PC-3 (cell line): ENCODE results near the gene TBCCD1. TPM values are rescaled to one million over a fixed set of nuclear protein-coding genes. Genes with fewer than 3 reads are reported as not detected.
A peak's percentile ranks its signal among the peaks of the same experiment; 100 is the strongest.

Experiments
- ATAC-seq: fragments of 200-7000 bp; cut with Tn5 transposase; 2 replicates; pipeline ENCODE4 v1.9.1; 2020; ENCODE audit warnings: mild to moderate bottlenecking, moderate library complexity
- BruUV-seq: library from RNA; stranded (reverse); fragments of 400-500 nt; replicated peaks from 2 replicates; lab custom pipeline; 2021; lab: Mats Ljungman, UMichigan
- CTCF ChIA-PET: fragments of 300-600 bp; sonication (Branson Sonifier 250); formaldehyde crosslinking; loops from one replicate; lab custom pipeline; 2022; ENCODE audit warnings: antibody characterized with exemption; lab: Charles Lee
- POLR2A ChIA-PET: fragments of 300-600 bp; sonication (Branson Sonifier 250); formaldehyde crosslinking; loops from one replicate; lab custom pipeline; 2022; ENCODE audit warnings: antibody characterized with exemption; ENCODE audit not compliant: unreplicated experiment; lab: Charles Lee
- DNase-seq: peaks from one replicate; pipeline ENCODE4 v3.0.0-alpha.2; 2015
- H2AFZ ChIP-seq: fragments of 300-600 bp; sonication (generic); 2 replicates; pipeline ENCODE4 v1.6.0; 2016; ENCODE audit warnings: antibody characterized with exemption, low read length
- H3F3A ChIP-seq: fragments of 300-600 bp; sonication (generic); one replicate; pipeline ENCODE4 v1.6.0; 2017; ENCODE audit warnings: antibody characterized with exemption, low read length, control low read depth, mild to moderate bottlenecking; ENCODE audit not compliant: unreplicated experiment
- H3K27ac ChIP-seq: fragments of 300-600 bp; sonication (generic); 2 replicates; pipeline ENCODE4 v1.5.1; 2016; ENCODE audit warnings: mild to moderate bottlenecking, low read length
- H3K27me3 ChIP-seq: fragments of 300-600 bp; sonication (generic); 2 replicates; pipeline ENCODE4 v1.6.1; 2016; ENCODE audit warnings: low read length, mixed read lengths
- H3K36me3 ChIP-seq: fragments of 300-600 bp; sonication (generic); 2 replicates; pipeline ENCODE4 v1.6.1; 2016; ENCODE audit warnings: low read depth, mixed run types, low read length, mixed read lengths
- H3K4me1 ChIP-seq: fragments of 300-600 bp; sonication (generic); 2 replicates; pipeline ENCODE4 v1.5.1; 2016; ENCODE audit warnings: low read length; ENCODE audit not compliant: insufficient read depth
- H3K4me2 ChIP-seq: fragments of 300-600 bp; sonication (generic); 2 replicates; pipeline ENCODE4 v1.6.0; 2016; ENCODE audit warnings: low read length
- H3K4me3 ChIP-seq: fragments of 300-600 bp; sonication (generic); 2 replicates; pipeline ENCODE4 v1.5.1; 2016; ENCODE audit warnings: mild to moderate bottlenecking, low read length, mixed read lengths
- H3K79me2 ChIP-seq: fragments of 300-600 bp; sonication (generic); 2 replicates; pipeline ENCODE4 v1.6.1; 2017; ENCODE audit warnings: low read length, mixed read lengths
- H3K9ac ChIP-seq: fragments of 300-600 bp; sonication (generic); 2 replicates; pipeline ENCODE4 v1.6.0; 2016; ENCODE audit warnings: mild to moderate bottlenecking, low read length
- H3K9me2 ChIP-seq: fragments of 300-600 bp; sonication (generic); replicated peaks from 2 replicates; pipeline ENCODE4 v1.6.1; 2016; ENCODE audit warnings: mixed run types, low read length, mixed read lengths
- H3K9me3 ChIP-seq: fragments of 300-600 bp; sonication (generic); 2 replicates; pipeline ENCODE4 v1.6.1; 2016; ENCODE audit warnings: low read length, mixed read lengths
- H4K20me1 ChIP-seq: fragments of 300-600 bp; sonication (generic); 2 replicates; pipeline ENCODE4 v1.6.1; 2016; ENCODE audit warnings: low read length, mixed read lengths
- CTCF ChIP-seq: fragments of 300-600 bp; sonication (generic); conservative IDR thresholded peaks from 2 replicates; pipeline ENCODE4 v1.5.1; 2017; ENCODE audit warnings: antibody characterized with exemption, low read depth, mild to moderate bottlenecking, low read length
- EZH2 ChIP-seq: fragments of 300-600 bp; sonication (generic); IDR thresholded peaks from one replicate; pipeline ENCODE4 v1.6.1; 2017; ENCODE audit warnings: antibody characterized with exemption, mild to moderate bottlenecking, low read length; ENCODE audit not compliant: unreplicated experiment
- EZH2phosphoT487 ChIP-seq: fragments of 300-600 bp; sonication (generic); IDR thresholded peaks from 2 replicates; pipeline ENCODE4 v1.6.1; 2018; ENCODE audit warnings: mild to moderate bottlenecking, antibody characterized with exemption, low read length, borderline replicate concordance
- intact Hi-C: fragments of 100-400 bp; cut with micrococcal nuclease; formaldehyde crosslinking; loops from 2 replicates; pipeline ENCODE4 v1.9.0; 2023
- total RNA-seq: library from RNA; depleted of rRNA; stranded (reverse); fragments of >200 nt; gene quantifications from 2 replicates; pipeline ENCODE4 v1.2.3, GENCODE V29; 2014

TBCCD1 gene
- total RNA-seq, 1 experiment from 2014 or later, result 17.0 TPM

DNA sequence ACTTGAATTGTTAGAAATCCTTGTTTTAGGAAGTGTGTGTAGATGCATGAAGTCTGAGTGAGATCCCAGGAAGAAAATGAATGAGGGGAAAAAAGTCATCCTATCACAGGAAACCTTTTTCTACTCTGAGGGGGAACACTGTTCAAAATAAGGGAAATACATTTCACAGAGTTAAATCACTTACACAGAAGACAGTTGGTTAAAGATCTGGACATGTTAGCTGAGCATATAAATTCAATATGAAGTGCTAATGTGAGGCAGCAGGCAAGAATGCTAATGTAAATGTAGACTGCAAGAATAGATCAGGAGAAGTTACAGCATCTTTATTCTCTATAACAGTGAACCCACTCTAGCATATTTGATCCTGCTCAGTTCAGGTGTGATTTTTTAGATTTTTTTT lies 2.6 kb downstream of the TBCCD1 start:
- Histone ChIP-seq H3K9ac (no peak overlapping the region), H3K4me3 (no peak overlapping the region), H3K36me3 (peaks cover 5% of the 10 kb centered on the region; the same call in 1 of the 2 replicates), H3K4me2 (no peak overlapping the region), H3K27ac (no peak overlapping the region), H4K20me1 (no peaks in the 10 kb centered on the region), H3K79me2 (peaks cover 29% of the 10 kb centered on the region), H3F3A (no peaks in the 10 kb centered on the region), H3K4me1 (peaks cover 9% of the 10 kb centered on the region), H3K27me3 (no peaks in the 10 kb centered on the region), H3K9me3 (no peaks in the 10 kb centered on the region), H3K9me2 (no peaks in the 10 kb centered on the region), H2AFZ (no peak overlapping the region)
- TF ChIP-seq CTCF, result no peak
- TF ChIP-seq EZH2, result no peak
- TF ChIP-seq EZH2phosphoT487, result no peak
- ATAC-seq (no peak), DNase-seq (no peak)
- ChIA-PET POLR2A (no interaction called here), CTCF (no interaction called here)
- intact Hi-C loops, result loop anchor here (10.0 kb wide), 1 partner anchor 220 kb away; the partner anchor contains the start of gene EIF4A2
- BruUV-seq, result no TSS peak

GRCh38 chr3:186552408-186553031 lies 14.6 kb downstream of the TBCCD1 start:
- H3K9me2 ChIP-seq, result no peaks in the 10 kb centered on the region
- TF ChIP-seq CTCF (no peak), EZH2phosphoT487 (no peak), EZH2 (no peak)
- H3K9ac ChIP-seq, result no peak overlapping the region
- ChIA-PET CTCF (no interaction called here), POLR2A (no interaction called here)
- H3F3A ChIP-seq, result no peaks in the 10 kb centered on the region
- no peaks in the 10 kb centered on the region for H3K27me3 ChIP-seq
- DNase-seq (no peak), ATAC-seq (no peak)
- H3K4me2 ChIP-seq, result no peak overlapping the region
- peaks cover 32% of the 10 kb centered on the region for H3K36me3 ChIP-seq
- intact Hi-C loops, result no loop called here
- H3K4me1 ChIP-seq, result no peaks in the 10 kb centered on the region
- no peaks in the 10 kb centered on the region for H4K20me1 ChIP-seq
- H3K9me3 ChIP-seq, result no peaks in the 10 kb centered on the region
- no TSS peak for BruUV-seq
- no peak overlapping the region for H2AFZ ChIP-seq
- H3K27ac ChIP-seq, result no peak overlapping the region
- H3K79me2 ChIP-seq, result no peaks in the 10 kb centered on the region
- no peak overlapping the region for H3K4me3 ChIP-seq

DNA sequence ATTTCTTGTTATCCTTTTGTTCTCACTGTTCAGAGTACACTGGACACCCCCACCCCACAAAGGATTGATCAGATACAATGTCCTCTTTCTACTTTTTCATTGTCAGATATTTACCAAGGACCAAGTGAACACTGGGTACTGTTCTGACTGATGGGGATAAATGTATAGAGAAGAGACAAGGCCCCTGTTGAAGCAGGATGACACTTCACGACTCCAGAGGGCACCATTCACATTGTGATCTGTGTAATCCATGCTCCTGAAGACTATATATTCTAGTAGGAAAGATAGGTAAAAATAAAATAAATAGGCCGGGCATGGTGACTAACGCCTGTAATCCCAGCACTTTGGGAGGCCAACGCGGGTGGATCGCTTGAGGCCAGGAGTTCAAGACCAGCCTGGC lies 15.8 kb downstream of the TBCCD1 start:
- CTCF ChIA-PET, result no interaction called here
- no peak for TF ChIP-seq EZH2phosphoT487
- 0 out of 2 replicates have a peak, but pooled peaks have one; percentile 9 for TF ChIP-seq CTCF
- TF ChIP-seq EZH2, result no peak
- Histone ChIP-seq H4K20me1 (no peaks in the 10 kb centered on the region), H3K9me3 (no peaks in the 10 kb centered on the region), H3F3A (no peaks in the 10 kb centered on the region), H3K27me3 (no peaks in the 10 kb centered on the region), H2AFZ (no peak overlapping the region), H3K36me3 (peaks cover 26% of the 10 kb centered on the region), H3K4me2 (no peak overlapping the region), H3K9me2 (no peaks in the 10 kb centered on the region), H3K4me1 (no peaks in the 10 kb centered on the region), H3K4me3 (no peak overlapping the region), H3K79me2 (no peaks in the 10 kb centered on the region), H3K27ac (no peak overlapping the region), H3K9ac (no peak overlapping the region)
- BruUV-seq, result no TSS peak
- POLR2A ChIA-PET, result interaction anchor here (0.6 kb wide), 1 partner anchor 19 kb away, joined by 3 read pairs; the partner anchor contains the start of gene DNAJB11
- DNase-seq (peak; percentile 13), ATAC-seq (peak; percentile 37; the same call in 1 of the 2 replicates)
- intact Hi-C loops, result no loop called here
